ENCODE data around the gene CD320.

DNA sequence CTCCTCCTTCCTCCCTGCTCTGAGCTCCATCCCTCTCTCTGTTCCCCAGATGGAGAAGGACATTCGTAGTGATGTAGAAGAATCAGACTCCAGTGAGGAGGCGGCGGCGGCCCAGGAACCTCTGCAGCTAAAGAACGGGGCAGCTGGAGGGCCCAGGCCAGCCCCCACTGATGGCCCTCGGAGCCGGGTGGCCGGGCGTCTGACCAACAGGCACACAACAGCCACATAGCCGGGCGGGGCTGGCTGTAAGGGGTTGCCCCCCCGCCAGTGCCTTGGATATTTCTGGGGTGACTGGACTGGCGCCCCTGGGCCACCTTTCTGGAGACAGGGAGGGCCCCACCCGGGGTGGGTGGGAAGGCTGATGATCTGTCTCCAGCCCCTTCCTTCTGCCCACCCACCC, 46.3 kb downstream of the CD320 start:
- TF ChIP-seq, protein P1, sequence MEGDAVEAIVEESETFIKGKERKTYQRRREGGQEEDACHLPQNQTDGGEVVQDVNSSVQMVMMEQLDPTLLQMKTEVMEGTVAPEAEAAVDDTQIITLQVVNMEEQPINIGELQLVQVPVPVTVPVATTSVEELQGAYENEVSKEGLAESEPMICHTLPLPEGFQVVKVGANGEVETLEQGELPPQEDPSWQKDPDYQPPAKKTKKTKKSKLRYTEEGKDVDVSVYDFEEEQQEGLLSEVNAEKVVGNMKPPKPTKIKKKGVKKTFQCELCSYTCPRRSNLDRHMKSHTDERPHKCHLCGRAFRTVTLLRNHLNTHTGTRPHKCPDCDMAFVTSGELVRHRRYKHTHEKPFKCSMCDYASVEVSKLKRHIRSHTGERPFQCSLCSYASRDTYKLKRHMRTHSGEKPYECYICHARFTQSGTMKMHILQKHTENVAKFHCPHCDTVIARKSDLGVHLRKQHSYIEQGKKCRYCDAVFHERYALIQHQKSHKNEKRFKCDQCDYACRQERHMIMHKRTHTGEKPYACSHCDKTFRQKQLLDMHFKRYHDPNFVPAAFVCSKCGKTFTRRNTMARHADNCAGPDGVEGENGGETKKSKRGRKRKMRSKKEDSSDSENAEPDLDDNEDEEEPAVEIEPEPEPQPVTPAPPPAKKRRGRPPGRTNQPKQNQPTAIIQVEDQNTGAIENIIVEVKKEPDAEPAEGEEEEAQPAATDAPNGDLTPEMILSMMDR (conservative IDR thresholded peaks at IDR 0.05; ENCODE audit: low read depth in 2 of 2), result no peak
- TF ChIP-seq, protein P2, sequence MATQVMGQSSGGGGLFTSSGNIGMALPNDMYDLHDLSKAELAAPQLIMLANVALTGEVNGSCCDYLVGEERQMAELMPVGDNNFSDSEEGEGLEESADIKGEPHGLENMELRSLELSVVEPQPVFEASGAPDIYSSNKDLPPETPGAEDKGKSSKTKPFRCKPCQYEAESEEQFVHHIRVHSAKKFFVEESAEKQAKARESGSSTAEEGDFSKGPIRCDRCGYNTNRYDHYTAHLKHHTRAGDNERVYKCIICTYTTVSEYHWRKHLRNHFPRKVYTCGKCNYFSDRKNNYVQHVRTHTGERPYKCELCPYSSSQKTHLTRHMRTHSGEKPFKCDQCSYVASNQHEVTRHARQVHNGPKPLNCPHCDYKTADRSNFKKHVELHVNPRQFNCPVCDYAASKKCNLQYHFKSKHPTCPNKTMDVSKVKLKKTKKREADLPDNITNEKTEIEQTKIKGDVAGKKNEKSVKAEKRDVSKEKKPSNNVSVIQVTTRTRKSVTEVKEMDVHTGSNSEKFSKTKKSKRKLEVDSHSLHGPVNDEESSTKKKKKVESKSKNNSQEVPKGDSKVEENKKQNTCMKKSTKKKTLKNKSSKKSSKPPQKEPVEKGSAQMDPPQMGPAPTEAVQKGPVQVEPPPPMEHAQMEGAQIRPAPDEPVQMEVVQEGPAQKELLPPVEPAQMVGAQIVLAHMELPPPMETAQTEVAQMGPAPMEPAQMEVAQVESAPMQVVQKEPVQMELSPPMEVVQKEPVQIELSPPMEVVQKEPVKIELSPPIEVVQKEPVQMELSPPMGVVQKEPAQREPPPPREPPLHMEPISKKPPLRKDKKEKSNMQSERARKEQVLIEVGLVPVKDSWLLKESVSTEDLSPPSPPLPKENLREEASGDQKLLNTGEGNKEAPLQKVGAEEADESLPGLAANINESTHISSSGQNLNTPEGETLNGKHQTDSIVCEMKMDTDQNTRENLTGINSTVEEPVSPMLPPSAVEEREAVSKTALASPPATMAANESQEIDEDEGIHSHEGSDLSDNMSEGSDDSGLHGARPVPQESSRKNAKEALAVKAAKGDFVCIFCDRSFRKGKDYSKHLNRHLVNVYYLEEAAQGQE (IDR thresholded peaks at IDR 0.05; ENCODE audit: unreplicated experiment), result no peak
- TF ChIP-seq POLR2AphosphoS5 (IDR thresholded peaks at IDR 0.05; ENCODE audit: low read depth) (no peak), EZH2 (IDR thresholded peaks at IDR 0.05; ENCODE audit: low read depth, unreplicated experiment) (no peak), CREB1 (CRISPR knock-in tag; IDR thresholded peaks at IDR 0.05; ENCODE audit: low read depth) (no peak)
